Right lobe of liver (tissue), 4 donors: ENCODE measurements around the gene SMIM22.

Experiments
- POLR2A ChIP-seq: fragments of 450-650 bp; IDR thresholded peaks from one replicate; pipeline ENCODE4 v1.6.1; 2017; ENCODE audit warnings: antibody characterized with exemption, mild to moderate bottlenecking
- TF ChIP-seq, protein P1 (sequence below), 4 donors: fragments of 200-600 bp in 3 of 4; fragments of 450-650 bp in 1 of 4; IDR thresholded peaks; one replicate each; pipeline versions ENCODE4 v1.5.1 to v1.8.0; 2016 to 2022; ENCODE audit warnings: antibody characterized with exemption in 4 of 4, mild to moderate bottlenecking in 2 of 4
- donor health status: DM: no; HTN: no; CAD: no.
- donor health status: DM: no; HTN: no; CAD: no.
- donor health status: DM: no; HTN: yes; CAD: no.

DNA sequence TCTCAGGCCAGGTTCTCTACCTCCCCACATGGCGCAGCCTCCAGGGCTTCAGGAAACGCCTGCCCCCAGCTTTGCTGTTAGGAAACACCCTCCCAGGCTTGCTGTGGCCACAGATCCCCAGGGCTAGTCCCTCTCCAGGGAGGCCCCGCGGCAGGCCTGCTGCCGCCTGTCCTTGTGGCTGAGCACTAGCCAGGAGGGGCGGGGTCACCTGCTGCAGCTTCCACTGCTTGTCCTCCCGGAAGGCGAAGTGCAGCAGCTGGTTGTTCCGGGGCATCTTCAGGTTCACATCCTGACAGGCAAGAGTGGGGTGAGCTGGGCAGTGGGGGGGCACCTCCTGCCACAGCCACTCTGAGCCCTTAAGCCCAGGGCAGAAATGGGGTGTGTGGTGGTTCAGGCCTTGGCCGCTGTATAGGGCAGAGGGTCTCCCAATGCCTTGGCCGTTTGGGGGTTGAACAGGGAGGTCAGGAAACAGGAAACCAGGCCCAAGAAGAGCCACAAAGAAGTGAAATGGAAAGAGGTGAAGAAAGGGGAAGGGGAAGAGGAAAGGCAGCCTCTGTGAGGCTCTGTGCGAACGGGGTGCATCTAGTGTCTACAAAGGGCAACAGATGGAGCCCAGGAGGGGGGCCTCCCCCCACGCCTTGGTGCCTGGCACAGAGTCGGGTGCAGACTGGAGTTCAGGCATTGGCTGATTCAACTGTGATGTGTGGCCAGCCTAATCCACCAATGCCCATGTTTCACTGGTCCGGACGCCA lies 5.3 kb downstream of the SMIM22 start:
- TF ChIP-seq, protein P1, sequence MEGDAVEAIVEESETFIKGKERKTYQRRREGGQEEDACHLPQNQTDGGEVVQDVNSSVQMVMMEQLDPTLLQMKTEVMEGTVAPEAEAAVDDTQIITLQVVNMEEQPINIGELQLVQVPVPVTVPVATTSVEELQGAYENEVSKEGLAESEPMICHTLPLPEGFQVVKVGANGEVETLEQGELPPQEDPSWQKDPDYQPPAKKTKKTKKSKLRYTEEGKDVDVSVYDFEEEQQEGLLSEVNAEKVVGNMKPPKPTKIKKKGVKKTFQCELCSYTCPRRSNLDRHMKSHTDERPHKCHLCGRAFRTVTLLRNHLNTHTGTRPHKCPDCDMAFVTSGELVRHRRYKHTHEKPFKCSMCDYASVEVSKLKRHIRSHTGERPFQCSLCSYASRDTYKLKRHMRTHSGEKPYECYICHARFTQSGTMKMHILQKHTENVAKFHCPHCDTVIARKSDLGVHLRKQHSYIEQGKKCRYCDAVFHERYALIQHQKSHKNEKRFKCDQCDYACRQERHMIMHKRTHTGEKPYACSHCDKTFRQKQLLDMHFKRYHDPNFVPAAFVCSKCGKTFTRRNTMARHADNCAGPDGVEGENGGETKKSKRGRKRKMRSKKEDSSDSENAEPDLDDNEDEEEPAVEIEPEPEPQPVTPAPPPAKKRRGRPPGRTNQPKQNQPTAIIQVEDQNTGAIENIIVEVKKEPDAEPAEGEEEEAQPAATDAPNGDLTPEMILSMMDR (IDR thresholded peaks at IDR 0.05), result no peak
- no peak for TF ChIP-seq POLR2A
